K562 (cell line): ENCODE results near the gene ZNF689. TPM values are rescaled to one million over a fixed set of nuclear protein-coding genes. Genes with fewer than 3 reads are reported as not detected.

Experiments used
- ARHGAP35 ChIP-seq: fragments of 450-650 bp; IDR thresholded peaks from 2 replicates; pipeline ENCODE4 v1.6.1; 2018; ENCODE audit not compliant: partially characterized antibody
- CHD2 ChIP-seq: IDR thresholded peaks from 2 replicates; pipeline ENCODE4 v1.6.1; 2011; ENCODE audit warnings: low read depth, low read length
- CSDE1 ChIP-seq, 2 experiments: fragments of 450-650 bp; IDR thresholded peaks; 2 replicates each; pipeline ENCODE4 v1.6.1; 2016; ENCODE audit warnings: mild to moderate bottlenecking in 1 of 2
- ELF1 ChIP-seq: fragments of 200-800 bp; sonication (Bioruptor generic); IDR thresholded peaks from 2 replicates; pipeline ENCODE4 v1.6.1; 2016; ENCODE audit warnings: missing genetic modification characterization, missing compliant biosample characterization
- EP300 ChIP-seq: IDR thresholded peaks from 2 replicates; pipeline ENCODE4 v1.6.1; 2012; ENCODE audit warnings: low read length, improper control_type of control experiment
- HMGN3 ChIP-seq: IDR thresholded peaks from 2 replicates; pipeline ENCODE4 v1.6.1; 2011; ENCODE audit warnings: borderline replicate concordance, low read depth, mild to moderate bottlenecking, mixed read lengths, low read length; ENCODE audit not compliant: insufficient read length; ENCODE audit errors: extremely low read depth
- MEIS2 ChIP-seq: fragments of 450-650 bp; IDR thresholded peaks from 2 replicates; pipeline ENCODE4 v1.6.1; 2014; ENCODE audit warnings: mild to moderate bottlenecking; ENCODE audit not compliant: partially characterized antibody
- NCOA2 ChIP-seq, 2 experiments: fragments of 450-650 bp; IDR thresholded peaks; 2 replicates each; pipeline ENCODE4 v1.6.1; 2018; ENCODE audit warnings: mild to moderate bottlenecking in 2 of 2, moderate library complexity in 1 of 2; ENCODE audit not compliant: partially characterized antibody in 2 of 2
- PRPF4 ChIP-seq: fragments of 200-400 bp; formaldehyde crosslinking; IDR thresholded peaks from one replicate; pipeline ENCODE4 v1.6.1; 2017; ENCODE audit warnings: low read length, low read depth, mild to moderate bottlenecking; ENCODE audit not compliant: insufficient read depth, poor library complexity, severe bottlenecking
- SP1 ChIP-seq: sonication (generic); formaldehyde crosslinking; IDR thresholded peaks from 2 replicates; pipeline ENCODE4 v1.8.1; 2022; ENCODE audit warnings: mild to moderate bottlenecking, missing genetic modification reagents
- SUPT5H ChIP-seq: fragments of 450-650 bp; IDR thresholded peaks from 2 replicates; pipeline ENCODE4 v1.6.1; 2016
- TCF7 ChIP-seq: sonication (generic); IDR thresholded peaks from 2 replicates; pipeline ENCODE4 v1.6.1; 2016; ENCODE audit warnings: antibody characterized with exemption, borderline replicate concordance
- TOE1 ChIP-seq, 2 experiments: fragments of 450-650 bp in 1 of 2; sonication (generic) in 1 of 2; formaldehyde crosslinking in 1 of 2; IDR thresholded peaks; 2 replicates each; pipeline versions ENCODE4 v1.7.1 to v1.8.0; 2016 to 2022; ENCODE audit warnings: borderline replicate concordance in 2 of 2, mild to moderate bottlenecking in 2 of 2, antibody characterized with exemption in 1 of 2, inconsistent platforms in 1 of 2, low read depth in 1 of 2, missing genetic modification reagents in 1 of 2, moderate library complexity in 1 of 2
- ZNF197 ChIP-seq: fragments of 200-800 bp; sonication (Bioruptor generic); IDR thresholded peaks from 2 replicates; pipeline ENCODE4 v1.6.1; 2016; ENCODE audit warnings: low read depth, missing genetic modification characterization, missing compliant biosample characterization
- ZNF699 ChIP-seq: fragments of 250-450 bp; sonication (Bioruptor Pico); IDR thresholded peaks from 2 replicates; pipeline ENCODE4 v1.8.0; 2021; ENCODE audit warnings: mild to moderate bottlenecking, moderate library complexity; ENCODE audit not compliant: insufficient replicate concordance
- ZNF75A ChIP-seq: fragments of 450-650 bp; formaldehyde crosslinking; IDR thresholded peaks from 2 replicates; pipeline ENCODE4 v1.4.0; 2020; ENCODE audit warnings: mild to moderate bottlenecking
- polyA plus RNA-seq, 8 experiments: library from polyadenylated mRNA; depleted of rRNA in 4 of 8; stranded (reverse) in 5 of 8; unstranded in 3 of 8; fragments of >200 nt; fragmentation: Nextera tagmentation in 2 of 8; fragmentation: Illumina TruSeq in 1 of 8; extraction: Ambion mirVana in 2 of 8; extraction: Trizol in 1 of 8; gene quantifications; 2 replicates each; pipeline versions ENCODE4 v1.2.1 to v1.2.3, GENCODE V29; 2011 to 2014; ENCODE audit warnings: inconsistent platforms in 1 of 8, missing spikeins in 1 of 8
- total RNA-seq, 7 experiments: library from RNA; depleted of rRNA in 6 of 7; stranded (reverse); fragments of >200 nt in 6 of 7; fragmentation: Illumina TruSeq in 2 of 7; extraction: Trizol in 2 of 7; gene quantifications; 2 replicates each; pipeline versions ENCODE4 v1.2.1 to v1.2.3, GENCODE V29; 2011 to 2021; ENCODE audit warnings: low replicate concordance in 1 of 7
- TF ChIP-seq, protein P1 (sequence below), 3 experiments: IDR thresholded peaks in 2 of 3; conservative IDR thresholded peaks in 1 of 3; 2 replicates each; pipeline ENCODE4 v1.5.1; 2011 to 2012; ENCODE audit warnings: low read length in 3 of 3, mild to moderate bottlenecking in 3 of 3, control low read depth in 2 of 3, improper control_type of control experiment in 1 of 3, inconsistent platforms in 1 of 3, low read depth in 1 of 3, mixed read lengths in 1 of 3, moderate library complexity in 1 of 3; ENCODE audit not compliant: insufficient read depth in 2 of 3
- TF ChIP-seq, protein P2 (sequence below): fragments of 250-450 bp; sonication (Bioruptor Pico); IDR thresholded peaks from 2 replicates; pipeline ENCODE4 v1.4.0; 2020; ENCODE audit warnings: mild to moderate bottlenecking
- TF ChIP-seq, protein P3 (sequence below), 2 experiments: IDR thresholded peaks; 2 replicates each; pipeline ENCODE4 v1.6.1; 2012; ENCODE audit warnings: improper control_type of control experiment in 2 of 2, low read depth in 2 of 2, low read length in 2 of 2, borderline replicate concordance in 1 of 2
- TF ChIP-seq, protein P4 (sequence below): fragments of 450-650 bp; formaldehyde crosslinking; IDR thresholded peaks from 2 replicates; pipeline ENCODE4 v1.4.0; 2020; ENCODE audit warnings: mild to moderate bottlenecking, moderate library complexity

Gene ZNF689
- total and polyA plus RNA-seq, 9 of the 15 experiments (the other 6 are each of a cell fraction or from before 2014, with no cell fraction given), result 5.4 to 15.4 (median 10.8) TPM

DNA sequence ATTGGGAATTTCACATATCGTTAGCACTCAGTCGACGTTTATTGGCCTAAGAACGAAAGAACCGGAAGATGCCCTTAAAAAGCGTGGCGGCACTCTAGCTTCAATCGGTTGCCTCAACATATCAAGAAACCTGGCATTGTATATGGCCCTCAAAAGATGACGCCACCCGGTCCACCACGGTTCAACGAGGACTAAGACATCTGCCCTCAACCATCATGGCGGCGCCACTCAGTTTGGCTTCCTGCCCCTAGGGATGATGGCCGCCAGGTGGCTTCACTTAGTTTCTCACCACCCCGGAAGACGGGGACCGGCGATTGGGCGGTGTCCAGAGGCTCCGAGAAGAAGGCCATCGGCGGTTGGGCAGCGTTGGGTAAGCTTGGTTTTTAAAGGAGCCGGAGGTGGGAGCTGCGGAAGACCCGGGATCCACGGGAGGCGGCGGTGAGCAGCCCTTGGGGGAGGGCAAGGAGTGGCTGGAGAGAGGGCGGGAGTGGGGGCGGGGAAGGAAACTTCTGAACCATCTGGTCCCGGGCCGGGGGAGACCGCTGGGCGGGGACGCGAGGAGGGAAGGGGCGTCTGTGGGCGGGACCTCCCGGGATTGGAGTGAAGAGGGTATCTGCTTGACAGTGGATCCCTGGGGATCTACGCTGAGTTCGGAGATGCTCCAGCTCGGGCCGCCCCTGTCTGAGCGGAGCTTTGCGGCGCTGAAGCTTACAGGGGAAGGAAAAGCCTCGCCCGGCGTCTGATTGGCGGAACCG lies 40.4 kb upstream of the ZNF689 start, which contains the start of gene PRR14 (continued):
- TF ChIP-seq, protein P1, sequence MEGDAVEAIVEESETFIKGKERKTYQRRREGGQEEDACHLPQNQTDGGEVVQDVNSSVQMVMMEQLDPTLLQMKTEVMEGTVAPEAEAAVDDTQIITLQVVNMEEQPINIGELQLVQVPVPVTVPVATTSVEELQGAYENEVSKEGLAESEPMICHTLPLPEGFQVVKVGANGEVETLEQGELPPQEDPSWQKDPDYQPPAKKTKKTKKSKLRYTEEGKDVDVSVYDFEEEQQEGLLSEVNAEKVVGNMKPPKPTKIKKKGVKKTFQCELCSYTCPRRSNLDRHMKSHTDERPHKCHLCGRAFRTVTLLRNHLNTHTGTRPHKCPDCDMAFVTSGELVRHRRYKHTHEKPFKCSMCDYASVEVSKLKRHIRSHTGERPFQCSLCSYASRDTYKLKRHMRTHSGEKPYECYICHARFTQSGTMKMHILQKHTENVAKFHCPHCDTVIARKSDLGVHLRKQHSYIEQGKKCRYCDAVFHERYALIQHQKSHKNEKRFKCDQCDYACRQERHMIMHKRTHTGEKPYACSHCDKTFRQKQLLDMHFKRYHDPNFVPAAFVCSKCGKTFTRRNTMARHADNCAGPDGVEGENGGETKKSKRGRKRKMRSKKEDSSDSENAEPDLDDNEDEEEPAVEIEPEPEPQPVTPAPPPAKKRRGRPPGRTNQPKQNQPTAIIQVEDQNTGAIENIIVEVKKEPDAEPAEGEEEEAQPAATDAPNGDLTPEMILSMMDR (IDR thresholded peaks at IDR 0.05 in 2 of 3, conservative IDR thresholded peaks at IDR 0.05 in 1 of 3; ENCODE audit: insufficient read depth in 2 of 3, low read depth in 1 of 3, low read length in 3 of 3), result peak in 2 of 3 experiments; percentile 31 to 32; a peak in 3 of 6 replicates
- TF ChIP-seq ZNF197 (CRISPR knock-in tag) (peak; percentile 93), ELF1 (tag) (peak; percentile 88), TCF7 (no peak), ZNF75A (no peak), ARHGAP35 (no peak), SUPT5H (peak; percentile 73; the same call in 1 of the 2 replicates), CHD2 (peak; percentile 84), SP1 (peak; percentile 83), HMGN3 (peak; percentile 26), MEIS2 (peak; percentile 39), EP300 (no peak), ZNF699 (CRISPR knock-in tag) (no peak), NCOA2 (IDR thresholded peaks at IDR 0.05; ENCODE audit: partially characterized antibody in 2 of 2) (no peak), TOE1 (IDR thresholded peaks at IDR 0.05; ENCODE audit: borderline replicate concordance) (peak; percentile 80), TOE1 (CRISPR knock-in tag; IDR thresholded peaks at IDR 0.05; ENCODE audit: borderline replicate concordance, low read depth) (no peak), PRPF4 (peak; percentile 34), CSDE1 (IDR thresholded peaks at IDR 0.05) (peak in 1 of 2 experiments; percentile 97; a peak in 2 of 4 replicates)
- TF ChIP-seq, protein P2, sequence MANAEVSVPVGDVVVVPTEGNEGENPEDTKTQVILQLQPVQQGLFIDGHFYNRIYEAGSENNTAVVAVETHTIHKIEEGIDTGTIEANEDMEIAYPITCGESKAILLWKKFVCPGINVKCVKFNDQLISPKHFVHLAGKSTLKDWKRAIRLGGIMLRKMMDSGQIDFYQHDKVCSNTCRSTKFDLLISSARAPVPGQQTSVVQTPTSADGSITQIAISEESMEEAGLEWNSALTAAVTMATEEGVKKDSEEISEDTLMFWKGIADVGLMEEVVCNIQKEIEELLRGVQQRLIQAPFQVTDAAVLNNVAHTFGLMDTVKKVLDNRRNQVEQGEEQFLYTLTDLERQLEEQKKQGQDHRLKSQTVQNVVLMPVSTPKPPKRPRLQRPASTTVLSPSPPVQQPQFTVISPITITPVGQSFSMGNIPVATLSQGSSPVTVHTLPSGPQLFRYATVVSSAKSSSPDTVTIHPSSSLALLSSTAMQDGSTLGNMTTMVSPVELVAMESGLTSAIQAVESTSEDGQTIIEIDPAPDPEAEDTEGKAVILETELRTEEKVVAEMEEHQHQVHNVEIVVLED (CRISPR knock-in tag), result peak; percentile 61
- TF ChIP-seq, protein P3, sequence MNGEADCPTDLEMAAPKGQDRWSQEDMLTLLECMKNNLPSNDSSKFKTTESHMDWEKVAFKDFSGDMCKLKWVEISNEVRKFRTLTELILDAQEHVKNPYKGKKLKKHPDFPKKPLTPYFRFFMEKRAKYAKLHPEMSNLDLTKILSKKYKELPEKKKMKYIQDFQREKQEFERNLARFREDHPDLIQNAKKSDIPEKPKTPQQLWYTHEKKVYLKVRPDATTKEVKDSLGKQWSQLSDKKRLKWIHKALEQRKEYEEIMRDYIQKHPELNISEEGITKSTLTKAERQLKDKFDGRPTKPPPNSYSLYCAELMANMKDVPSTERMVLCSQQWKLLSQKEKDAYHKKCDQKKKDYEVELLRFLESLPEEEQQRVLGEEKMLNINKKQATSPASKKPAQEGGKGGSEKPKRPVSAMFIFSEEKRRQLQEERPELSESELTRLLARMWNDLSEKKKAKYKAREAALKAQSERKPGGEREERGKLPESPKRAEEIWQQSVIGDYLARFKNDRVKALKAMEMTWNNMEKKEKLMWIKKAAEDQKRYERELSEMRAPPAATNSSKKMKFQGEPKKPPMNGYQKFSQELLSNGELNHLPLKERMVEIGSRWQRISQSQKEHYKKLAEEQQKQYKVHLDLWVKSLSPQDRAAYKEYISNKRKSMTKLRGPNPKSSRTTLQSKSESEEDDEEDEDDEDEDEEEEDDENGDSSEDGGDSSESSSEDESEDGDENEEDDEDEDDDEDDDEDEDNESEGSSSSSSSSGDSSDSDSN (IDR thresholded peaks at IDR 0.05; ENCODE audit: borderline replicate concordance in 1 of 2, low read depth in 2 of 2, low read length in 2 of 2), result peak in 1 of 2 experiments; percentile 39; a peak in 1 of 4 replicates
- TF ChIP-seq, protein P4, sequence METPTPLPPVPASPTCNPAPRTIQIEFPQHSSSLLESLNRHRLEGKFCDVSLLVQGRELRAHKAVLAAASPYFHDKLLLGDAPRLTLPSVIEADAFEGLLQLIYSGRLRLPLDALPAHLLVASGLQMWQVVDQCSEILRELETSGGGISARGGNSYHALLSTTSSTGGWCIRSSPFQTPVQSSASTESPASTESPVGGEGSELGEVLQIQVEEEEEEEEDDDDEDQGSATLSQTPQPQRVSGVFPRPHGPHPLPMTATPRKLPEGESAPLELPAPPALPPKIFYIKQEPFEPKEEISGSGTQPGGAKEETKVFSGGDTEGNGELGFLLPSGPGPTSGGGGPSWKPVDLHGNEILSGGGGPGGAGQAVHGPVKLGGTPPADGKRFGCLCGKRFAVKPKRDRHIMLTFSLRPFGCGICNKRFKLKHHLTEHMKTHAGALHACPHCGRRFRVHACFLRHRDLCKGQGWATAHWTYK (CRISPR knock-in tag), result peak; percentile 72
